ENCODE results near the gene ZNF548.

GRCh38 chr19:57357406-57357805 is 32.2 kb upstream of the ZNF548 start:
- TF ChIP-seq, protein P1, sequence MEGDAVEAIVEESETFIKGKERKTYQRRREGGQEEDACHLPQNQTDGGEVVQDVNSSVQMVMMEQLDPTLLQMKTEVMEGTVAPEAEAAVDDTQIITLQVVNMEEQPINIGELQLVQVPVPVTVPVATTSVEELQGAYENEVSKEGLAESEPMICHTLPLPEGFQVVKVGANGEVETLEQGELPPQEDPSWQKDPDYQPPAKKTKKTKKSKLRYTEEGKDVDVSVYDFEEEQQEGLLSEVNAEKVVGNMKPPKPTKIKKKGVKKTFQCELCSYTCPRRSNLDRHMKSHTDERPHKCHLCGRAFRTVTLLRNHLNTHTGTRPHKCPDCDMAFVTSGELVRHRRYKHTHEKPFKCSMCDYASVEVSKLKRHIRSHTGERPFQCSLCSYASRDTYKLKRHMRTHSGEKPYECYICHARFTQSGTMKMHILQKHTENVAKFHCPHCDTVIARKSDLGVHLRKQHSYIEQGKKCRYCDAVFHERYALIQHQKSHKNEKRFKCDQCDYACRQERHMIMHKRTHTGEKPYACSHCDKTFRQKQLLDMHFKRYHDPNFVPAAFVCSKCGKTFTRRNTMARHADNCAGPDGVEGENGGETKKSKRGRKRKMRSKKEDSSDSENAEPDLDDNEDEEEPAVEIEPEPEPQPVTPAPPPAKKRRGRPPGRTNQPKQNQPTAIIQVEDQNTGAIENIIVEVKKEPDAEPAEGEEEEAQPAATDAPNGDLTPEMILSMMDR (IDR thresholded peaks at IDR 0.05), result no peak
- TF ChIP-seq EZH2 (IDR thresholded peaks at IDR 0.05; ENCODE audit: borderline replicate concordance, insufficient read depth, low read depth, low read length, poor library complexity, severe bottlenecking), result no peak

Measured in B cell (primary cell).